Left ventricle myocardium superior (tissue), 1 donor: ENCODE data around the gene RBM38. TPM values are rescaled to one million over a fixed set of nuclear protein-coding genes. Genes with fewer than 3 reads are reported as not detected.

ENCODE experiments used
- ATAC-seq: fragments of 200-7000 bp; cut with Tn5 transposase; one replicate; pipeline ENCODE4 v1.9.1; 2020; ENCODE audit warnings: mild to moderate bottlenecking, moderate library complexity
- DNase-seq: peaks from one replicate; pipeline ENCODE4 v3.0.0-alpha.2; 2020
- intact Hi-C: fragments of 100-400 bp; cut with micrococcal nuclease; formaldehyde crosslinking; loops from one replicate; pipeline ENCODE4 v1.11.0; 2022
- total RNA-seq: library from RNA; stranded (reverse); fragmentation: NEBNext Ultra II Directional; extraction: Animal tissue kit (Norgen Biotek cat#: 25700); gene quantifications from one replicate; pipeline ENCODE4 v1.2.1, GENCODE V29; 2021
- donor health status: DM: no; HTN: yes; CAD: no; lungs with severe emphysema.

The RBM38 gene
- total RNA-seq, 1 donor from 2014 or later: 89.3 TPM

GRCh38 chr20:57398901-57399535, 7.8 kb downstream of the RBM38 start:
- DNase-seq (peak; percentile 25), ATAC-seq (no peak)
- intact Hi-C loops: no loop called here

GRCh38 chr20:57399587-57400155, 8.5 kb downstream of the RBM38 start:
- DNase-seq (peak; percentile 67), ATAC-seq (peak; percentile 53)
- intact Hi-C loops: no loop called here

DNA sequence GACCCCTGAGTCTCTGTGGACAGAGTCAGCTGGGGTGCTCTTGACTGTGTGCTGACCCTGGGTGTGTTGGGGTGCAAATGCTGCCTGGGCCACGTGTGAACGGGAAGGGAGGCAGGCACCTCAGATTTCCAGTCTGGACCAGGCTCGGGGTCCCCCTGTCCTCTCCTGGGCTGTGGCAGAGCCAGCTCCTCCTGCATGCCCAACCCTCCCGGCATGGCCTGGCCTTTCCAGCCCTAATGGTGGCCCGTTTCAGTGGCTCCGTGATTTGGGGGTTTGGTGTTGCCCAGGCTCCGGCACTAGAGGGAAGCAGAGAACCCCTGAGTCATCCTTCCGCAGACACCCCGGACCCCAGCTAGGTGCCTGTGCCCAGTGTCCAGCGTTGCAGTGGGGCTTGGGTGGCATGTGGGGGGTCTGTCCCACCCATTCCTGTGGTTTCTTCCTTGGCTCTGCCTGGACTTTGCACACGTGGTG, 9.1 kb downstream of the RBM38 start:
- intact Hi-C loops: no loop called here
- DNase-seq (peak; percentile 24), ATAC-seq (no peak)

DNA sequence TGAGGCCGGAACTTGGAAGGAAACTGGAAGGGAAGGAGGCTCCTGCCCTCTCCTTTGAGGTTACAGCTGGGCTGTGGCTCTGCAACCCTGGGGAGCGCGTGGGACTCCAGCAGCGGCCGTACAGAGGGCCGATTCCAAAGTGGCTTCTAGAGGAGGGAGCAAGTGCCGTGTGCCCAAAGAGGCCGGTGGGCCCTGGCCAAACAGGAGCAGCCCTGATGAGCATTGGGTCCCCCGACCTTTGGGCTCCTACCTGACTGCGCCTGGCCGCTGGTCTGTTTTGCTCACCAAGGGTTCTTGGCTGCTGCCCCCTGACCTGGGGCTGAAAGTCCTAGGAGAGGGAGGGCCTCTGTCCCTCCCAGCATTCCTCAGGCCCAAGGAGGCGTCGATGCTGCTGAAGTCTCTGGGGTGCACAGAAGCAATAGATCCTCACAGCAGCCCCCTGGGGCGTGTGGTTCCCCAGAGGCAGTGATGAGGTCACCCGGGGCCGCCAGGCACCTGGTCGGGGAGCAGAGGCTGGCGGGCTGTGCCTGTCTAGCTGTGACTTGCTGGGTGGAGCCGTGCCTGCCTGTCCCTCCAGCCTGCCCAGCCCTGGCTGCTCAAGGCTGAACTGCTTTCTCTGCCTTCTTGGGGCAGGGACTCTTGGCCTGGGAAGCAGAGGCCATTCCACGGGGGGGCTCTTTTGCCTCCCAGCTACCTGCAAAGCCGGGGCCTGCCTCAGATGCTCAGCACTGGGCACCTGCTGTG, 9.8 kb downstream of the RBM38 start:
- intact Hi-C loops: no loop called here
- DNase-seq (peak; percentile 24), ATAC-seq (no peak)

GRCh38 chr20:57401565-57401918, 10.3 kb downstream of the RBM38 start:
- DNase-seq (no peak), ATAC-seq (no peak)
- intact Hi-C loops: no loop called here

GRCh38 chr20:57402206-57403125, 11.3 kb downstream of the RBM38 start:
- ATAC-seq (no peak), DNase-seq (peak; percentile 17)
- intact Hi-C loops: no loop called here

- DNase-seq (peak; percentile 11), ATAC-seq (no peak)
Observed at GRCh38 chr20:57403216-57403615, 12.0 kb downstream of the RBM38 start.

DNA sequence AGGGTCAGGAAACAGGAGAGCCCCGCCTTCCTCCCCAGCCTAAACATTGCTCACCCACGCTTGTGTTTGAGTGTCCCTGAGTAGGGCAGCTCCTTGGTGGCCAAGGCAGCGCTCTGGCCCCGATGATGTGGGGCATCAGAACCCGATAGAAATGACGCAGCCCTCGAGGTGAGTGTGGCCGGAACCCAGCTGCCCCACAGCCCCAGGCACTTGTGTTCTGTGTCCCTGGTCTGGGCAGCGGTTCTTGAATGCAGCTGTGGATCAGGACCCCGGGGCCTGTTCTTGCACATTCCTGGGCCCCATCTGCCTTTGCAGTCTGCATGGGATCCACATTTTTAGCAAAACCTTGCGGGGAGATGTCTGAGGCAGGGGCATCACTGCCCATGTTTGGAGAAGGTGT, 12.8 kb downstream of the RBM38 start:
- DNase-seq (peak; percentile 24), ATAC-seq (no peak)
- intact Hi-C loops: no loop called here

More at GRCh38 chr20:57403216-57403615, 12.0 kb downstream of the RBM38 start:
- intact Hi-C loops: no loop called here

DNA sequence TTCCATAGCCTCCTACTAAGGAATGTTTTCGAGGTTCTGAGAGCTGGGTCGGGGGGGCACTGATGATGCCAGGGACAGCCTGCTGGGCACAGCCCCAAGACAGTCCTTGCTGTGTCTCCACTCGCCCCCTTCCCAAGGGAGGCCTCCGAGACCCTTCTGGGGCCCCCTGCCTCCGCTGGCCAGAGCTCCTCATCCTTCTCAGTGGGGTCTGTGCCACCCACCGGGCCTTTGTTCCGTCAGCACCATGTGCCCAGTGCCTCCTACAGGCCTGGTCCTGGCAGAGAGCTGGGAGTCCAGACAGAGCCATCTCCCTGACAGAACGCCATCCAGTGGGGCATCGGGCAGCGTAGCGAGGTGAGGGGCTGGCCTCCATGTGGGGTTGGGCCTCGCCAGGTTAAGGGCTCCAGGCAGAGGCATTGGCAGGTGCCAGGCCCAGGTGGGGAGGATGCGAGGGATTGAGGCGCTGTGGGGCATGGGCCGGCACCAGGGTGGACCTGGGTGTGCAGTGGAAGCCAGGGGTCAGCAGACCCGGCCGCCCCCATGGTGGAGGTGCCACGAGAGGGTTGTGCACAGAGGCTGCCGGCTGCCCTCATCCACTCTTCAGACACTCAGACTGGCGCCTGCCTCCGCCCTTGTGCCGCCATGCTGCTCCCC, 13.3 kb downstream of the RBM38 start:
- DNase-seq (peak; percentile 27), ATAC-seq (no peak)
- intact Hi-C loops: no loop called here

GRCh38 chr20:57405236-57406016, 14.2 kb downstream of the RBM38 start:
- ATAC-seq (no peak), DNase-seq (peak; percentile 21)
- intact Hi-C loops: no loop called here

- peak; percentile 60 for ATAC-seq
- DNase-seq: peak; percentile 67
- intact Hi-C loops: no loop called here
Observed at GRCh38 chr20:57407541-57407956, 16.4 kb downstream of the RBM38 start.

DNA sequence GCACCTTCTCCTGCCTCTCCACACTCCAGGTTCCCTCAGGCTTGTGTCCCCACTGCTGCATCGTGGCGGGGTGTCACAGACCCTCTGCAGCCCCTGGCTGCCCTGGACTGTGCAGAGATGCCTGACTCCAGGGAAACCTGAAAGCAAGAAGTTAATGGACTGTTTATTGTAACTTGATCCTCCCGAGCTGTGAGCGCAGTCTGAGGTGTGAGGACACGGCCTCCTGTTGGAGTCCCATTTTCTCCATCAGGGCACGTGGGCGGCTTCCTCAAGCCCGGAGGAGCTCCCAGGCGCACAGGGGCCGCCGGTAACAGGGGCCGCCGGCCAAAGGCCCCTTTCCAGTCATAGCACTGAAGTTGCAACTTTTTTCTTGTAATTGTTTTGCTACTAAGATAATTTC, 16.9 kb downstream of the RBM38 start:
- ATAC-seq (no peak), DNase-seq (peak; percentile 9)
- intact Hi-C loops: no loop called here

- ATAC-seq (no peak), DNase-seq (peak; percentile 22)
- intact Hi-C loops: no loop called here
Observed at GRCh38 chr20:57408536-57409233, 17.5 kb downstream of the RBM38 start.

DNA sequence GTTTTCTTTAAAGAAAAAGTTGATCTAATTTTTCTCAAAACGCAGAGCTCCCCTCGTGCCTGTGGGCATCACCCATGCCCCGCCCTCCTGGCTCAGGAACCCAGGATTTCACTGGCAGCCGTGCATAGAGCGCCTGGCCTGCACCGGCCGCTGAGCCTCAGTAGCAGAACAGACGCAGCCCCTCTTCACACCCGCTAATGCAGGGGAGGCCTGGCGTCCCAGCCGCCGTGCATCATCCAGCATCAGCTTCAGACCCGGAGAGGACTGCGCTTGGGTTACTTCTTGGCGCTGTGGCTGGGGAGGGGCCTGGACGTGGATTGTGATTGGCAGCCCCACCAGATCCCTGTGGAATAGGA, 18.1 kb downstream of the RBM38 start:
- no peak for ATAC-seq
- intact Hi-C loops: no loop called here
- DNase-seq: peak; percentile 44

GRCh38 chr20:57409672-57410397, 18.6 kb downstream of the RBM38 start:
- peak; percentile 47 for ATAC-seq
- intact Hi-C loops: no loop called here
- peak; percentile 54 for DNase-seq

GRCh38 chr20:57410398-57410920, 19.3 kb downstream of the RBM38 start:
- intact Hi-C loops: no loop called here
- DNase-seq (peak; percentile 15), ATAC-seq (no peak)

GRCh38 chr20:57410924-57411323, 19.7 kb downstream of the RBM38 start:
- DNase-seq: no peak
- intact Hi-C loops: no loop called here
- ATAC-seq: no peak
